22Rv1 (cell line): ENCODE results near the gene DGCR2.

ENCODE experiments used
- CTCF ChIP-seq: fragments of 450-650 bp; IDR thresholded peaks from 2 replicates; pipeline ENCODE4 v1.5.1; 2017; ENCODE audit warnings: mild to moderate bottlenecking
- ZFX ChIP-seq: fragments of 450-650 bp; IDR thresholded peaks from 2 replicates; pipeline ENCODE4 v1.6.1; 2017; ENCODE audit warnings: antibody characterized with exemption, borderline replicate concordance

- TF ChIP-seq CTCF = no peak
- no peak for TF ChIP-seq ZFX
Observed at GRCh38 chr22:19056951-19057401, 65.2 kb downstream of the DGCR2 start.
